HG03095 (cell line): Measurements from ENCODE around the gene GNB1L.
"Not testable (repeated sequence)": the region's sequence is repeated elsewhere in the genome, so short reads cannot be mapped to it uniquely, and the experiment has no call there.

Source experiments
- ATAC-seq: cut with Tn5 transposase; IDR thresholded peaks from one replicate; pipeline ENCODE4 v1.9.1; 2021; ENCODE audit warnings: moderate library complexity; ENCODE audit not compliant: unreplicated experiment

Gene GNB1L

GRCh38 chr22:19799322-19800190 is 55.1 kb downstream of the GNB1L start:
- ATAC-seq: no peak

GRCh38 chr22:19798891-19799293 is 55.8 kb downstream of the GNB1L start:
- ATAC-seq: no peak

DNA sequence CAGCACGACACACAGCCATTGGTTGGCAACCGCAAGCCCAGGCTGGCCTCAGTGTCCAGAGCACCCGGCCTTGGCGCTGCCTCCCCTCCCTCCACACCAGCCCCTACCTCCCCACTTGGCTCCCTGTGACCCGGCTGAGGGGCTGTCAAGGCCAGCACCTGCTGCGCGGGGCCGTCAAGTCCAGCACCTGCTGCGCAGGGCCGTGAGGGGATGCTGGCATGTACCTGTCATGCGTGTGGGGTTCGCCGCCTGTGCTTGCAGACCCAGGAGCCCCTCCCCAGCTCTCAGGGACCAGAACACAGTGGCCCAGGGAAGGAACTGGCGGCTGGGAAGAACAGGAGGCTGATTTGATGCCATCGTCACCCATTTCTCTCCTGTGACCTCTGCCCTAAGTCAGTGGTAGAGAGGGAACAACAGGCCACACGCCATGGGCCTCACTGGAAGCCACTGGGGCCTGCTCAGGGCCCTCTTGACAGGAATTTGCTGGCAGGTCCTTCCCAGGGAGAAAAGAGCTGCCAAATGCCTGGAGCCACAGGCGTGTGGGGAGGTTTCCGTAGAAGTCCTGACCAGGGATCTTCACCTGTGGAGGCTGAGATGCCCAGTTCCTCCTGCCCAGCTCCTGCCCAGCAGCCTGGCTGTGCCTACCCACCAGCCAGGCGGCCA is 56.5 kb downstream of the GNB1L start:
- no peak for ATAC-seq

DNA sequence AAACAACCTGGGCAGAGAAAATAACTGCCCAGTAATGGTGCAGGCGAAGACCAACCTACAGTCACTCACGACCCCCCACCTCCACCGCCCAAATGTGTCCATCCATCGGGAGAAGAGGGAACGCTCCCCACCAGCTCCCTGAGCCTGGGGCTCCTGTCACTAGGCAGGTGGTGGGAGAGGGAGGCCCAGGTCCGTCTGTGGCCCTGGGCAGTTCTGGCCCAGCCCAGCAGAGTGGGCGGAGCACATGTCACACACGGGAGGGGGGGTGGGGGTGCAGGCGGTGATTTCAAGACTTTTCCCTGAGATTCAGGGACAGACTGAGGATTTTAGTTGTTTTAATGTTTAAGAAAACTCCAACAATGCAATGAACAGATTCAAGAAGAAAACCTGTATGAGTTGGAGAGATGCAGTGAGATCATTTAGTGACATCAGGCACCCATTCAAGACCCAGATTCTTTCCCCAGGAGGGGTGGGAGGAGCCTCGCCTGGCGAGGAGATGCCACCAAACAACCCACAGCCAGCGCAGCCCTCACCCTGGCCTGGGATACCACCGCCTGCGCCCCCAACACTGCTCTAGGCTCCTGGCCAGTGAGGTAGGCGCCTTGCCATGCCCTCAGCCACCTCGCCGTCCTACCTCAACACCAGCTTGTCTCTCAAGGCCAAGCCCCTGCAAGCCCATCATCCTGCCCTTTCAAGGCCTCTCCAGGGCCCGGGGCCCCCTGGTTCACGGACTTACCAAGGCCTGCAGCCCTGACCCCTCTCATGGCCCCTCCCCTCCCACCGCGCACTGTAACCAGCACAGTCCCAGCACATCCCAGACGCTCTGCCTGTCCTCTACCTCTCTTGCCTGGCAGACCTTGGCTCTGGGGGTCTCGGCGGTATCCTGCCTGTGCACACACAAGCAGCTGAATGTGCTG is 57.3 kb downstream of the GNB1L start:
- ATAC-seq: no peak

DNA sequence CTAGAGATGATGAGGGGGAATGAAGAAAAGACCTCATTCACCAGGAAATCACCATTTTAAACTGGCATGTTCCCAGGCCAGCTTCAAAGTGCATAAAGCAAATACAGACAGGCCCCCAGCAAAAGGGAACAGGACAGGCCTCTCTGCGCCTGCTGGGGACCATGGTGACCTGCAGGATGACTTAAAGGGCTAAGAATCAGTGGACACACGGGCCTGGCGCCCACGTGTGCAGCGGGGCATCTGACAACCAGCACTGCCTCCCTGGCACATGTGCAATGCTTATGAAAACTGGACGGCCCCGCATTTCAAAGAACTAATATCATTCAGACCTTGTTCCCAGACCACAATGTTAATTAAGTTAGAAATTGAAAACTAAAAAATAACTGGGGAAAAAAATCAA is 58.5 kb downstream of the GNB1L start:
- ATAC-seq: no peak

DNA sequence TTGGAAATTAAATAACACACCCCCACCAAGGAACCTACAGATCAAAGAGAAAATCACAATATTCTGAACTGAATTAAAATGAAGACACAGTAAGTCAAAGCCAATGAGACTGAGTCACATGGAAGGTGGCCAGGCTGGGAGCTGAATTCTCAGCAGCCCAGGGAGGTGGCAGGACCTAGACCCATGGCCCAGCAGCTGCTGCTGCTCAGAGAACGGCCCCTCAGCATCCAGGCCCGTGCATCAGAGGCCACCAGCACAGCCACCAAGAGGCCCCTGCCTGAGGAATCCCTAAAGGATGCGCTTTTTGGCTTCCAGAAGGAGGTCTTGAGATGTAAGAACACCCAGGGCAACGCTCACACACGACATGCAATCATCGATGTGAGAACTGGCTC is 59.1 kb downstream of the GNB1L start:
- no peak for ATAC-seq

DNA sequence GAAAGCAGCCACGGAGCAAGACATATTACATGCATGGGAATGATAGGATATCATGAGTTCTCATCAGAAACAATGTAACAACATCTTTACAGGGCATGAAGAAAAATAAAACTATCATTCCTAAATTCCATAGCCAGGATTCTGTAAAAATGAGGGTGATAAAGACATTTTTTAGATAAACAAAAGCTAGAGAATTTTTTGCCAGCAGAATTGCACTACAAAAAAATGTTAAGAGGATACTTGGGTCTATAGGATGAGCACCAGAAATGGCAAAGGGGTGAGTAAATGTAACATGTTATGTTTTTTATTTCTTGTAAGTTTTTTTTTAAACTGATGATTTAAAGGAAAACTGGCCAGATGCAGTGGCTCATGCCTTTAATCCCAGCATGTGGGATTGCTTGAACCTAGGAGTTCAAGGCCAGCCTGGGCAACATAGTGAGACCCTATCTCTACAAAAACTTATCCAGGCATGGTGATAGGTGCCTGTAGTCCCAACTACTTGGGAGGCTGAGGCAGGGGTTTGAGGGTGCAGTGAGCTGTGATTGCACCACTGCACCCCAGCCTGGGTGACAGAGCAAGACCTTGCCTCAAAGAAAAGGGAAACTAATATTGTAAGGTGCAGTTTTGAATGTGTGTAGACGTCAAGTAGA is 60.9 kb downstream of the GNB1L start:
- no peak for ATAC-seq

DNA sequence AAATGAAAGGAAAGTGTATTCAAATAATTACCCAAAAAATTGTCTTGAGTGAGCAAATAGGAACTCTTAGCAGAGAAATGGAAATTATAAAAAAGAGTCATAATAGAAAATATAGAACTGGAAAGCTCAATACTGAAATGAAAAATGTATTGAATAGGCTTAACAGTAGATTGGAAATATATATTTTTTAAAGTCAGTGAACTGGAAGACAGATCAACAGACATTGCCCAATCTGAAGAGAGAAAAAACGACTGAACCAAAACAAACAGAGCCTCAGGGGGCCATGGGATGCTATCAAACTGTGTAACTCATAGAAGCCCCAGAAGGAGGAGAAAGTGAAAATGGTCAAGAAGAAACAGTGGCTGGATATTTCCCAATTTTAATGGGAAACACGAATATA is 61.5 kb downstream of the GNB1L start:
- ATAC-seq: no peak

- ATAC-seq: not testable (repeated sequence)
Measured at GRCh38 chr22:19792383-19792896, 62.2 kb downstream of the GNB1L start.

GRCh38 chr22:19791894-19792293 is 62.8 kb downstream of the GNB1L start:
- no peak for ATAC-seq

GRCh38 chr22:19791243-19791642 is 63.4 kb downstream of the GNB1L start:
- ATAC-seq: no peak

GRCh38 chr22:19789828-19790227 is 64.8 kb downstream of the GNB1L start:
- ATAC-seq: no peak

DNA sequence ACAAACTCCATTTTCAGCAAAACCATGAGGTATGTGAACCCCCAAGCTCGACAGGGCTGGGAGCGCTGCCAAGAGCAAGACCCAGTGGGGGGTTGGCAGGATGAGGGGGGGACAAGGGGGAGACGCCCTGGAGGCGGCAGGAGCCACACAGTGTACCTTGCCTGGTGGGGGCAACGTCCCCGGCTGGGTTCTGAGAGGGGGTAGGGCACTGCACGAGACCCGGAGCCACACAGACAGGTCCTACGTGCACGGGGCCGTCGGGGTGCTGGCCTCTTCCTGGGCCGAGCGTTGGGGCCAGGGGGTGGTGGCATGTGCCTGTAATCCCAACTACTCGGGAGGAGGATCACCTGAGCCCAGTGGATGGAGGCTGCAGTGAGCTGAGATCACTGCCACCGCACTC is 65.3 kb downstream of the GNB1L start:
- ATAC-seq: no peak

GRCh38 chr22:19788661-19789225 is 65.9 kb downstream of the GNB1L start:
- no peak for ATAC-seq

GRCh38 chr22:19787849-19788141 is 66.9 kb downstream of the GNB1L start:
- no peak for ATAC-seq

- no peak for ATAC-seq
Measured at GRCh38 chr22:19786959-19787848, 67.5 kb downstream of the GNB1L start.

- ATAC-seq: no peak
Measured at GRCh38 chr22:19786264-19786585, 68.4 kb downstream of the GNB1L start.

GRCh38 chr22:19785461-19786263 is 69.0 kb downstream of the GNB1L start:
- ATAC-seq: no peak
